ENCODE measurements around the gene SLC22A23.
"Not testable (repeated sequence)": the region's sequence is repeated elsewhere in the genome, so short reads cannot be mapped to it uniquely, and the experiment has no call there.

Gene SLC22A23

GRCh38 chr6:3244003-3244831, 212.6 kb downstream of the SLC22A23 start:
- DNase-seq (ENCODE audit: low read depth in 2 of 2): no peak

- DNase-seq (ENCODE audit: low read depth in 2 of 2): no peak
These were observed 214.1 kb downstream of the SLC22A23 start for GRCh38 chr6:3242768-3243167.

GRCh38 chr6:3241745-3242144, 215.1 kb downstream of the SLC22A23 start:
- DNase-seq (ENCODE audit: low read depth in 2 of 2): not testable (repeated sequence)

- DNase-seq (ENCODE audit: low read depth in 2 of 2): no peak
These were observed 216.3 kb downstream of the SLC22A23 start for GRCh38 chr6:3240595-3240994.

- no peak for DNase-seq (ENCODE audit: low read depth in 2 of 2)
These were observed 217.6 kb downstream of the SLC22A23 start for GRCh38 chr6:3239110-3239830.

GRCh38 chr6:3237761-3238662, 218.8 kb downstream of the SLC22A23 start:
- no peak for DNase-seq (ENCODE audit: low read depth in 2 of 2)

- DNase-seq (ENCODE audit: low read depth in 2 of 2): no peak
These were observed 220.8 kb downstream of the SLC22A23 start for GRCh38 chr6:3236005-3236404.

- no peak for DNase-seq (ENCODE audit: low read depth in 2 of 2)
These were observed 221.4 kb downstream of the SLC22A23 start for GRCh38 chr6:3235486-3235885.

GRCh38 chr6:3233904-3234303, 222.9 kb downstream of the SLC22A23 start:
- no peak for DNase-seq (ENCODE audit: low read depth in 2 of 2)

GRCh38 chr6:3233321-3233720, 223.5 kb downstream of the SLC22A23 start:
- no peak for DNase-seq (ENCODE audit: low read depth in 2 of 2)

GRCh38 chr6:3232017-3232945, 224.6 kb downstream of the SLC22A23 start:
- no peak for DNase-seq (ENCODE audit: low read depth in 2 of 2)

GRCh38 chr6:3231247-3232016, 225.4 kb downstream of the SLC22A23 start:
- peak; percentile 60 to 70 for DNase-seq (ENCODE audit: low read depth in 2 of 2)

GRCh38 chr6:3230900-3231246, 226.0 kb downstream of the SLC22A23 start:
- peak in 1 of 2 experiments; percentile 31 for DNase-seq (ENCODE audit: low read depth in 2 of 2)

GRCh38 chr6:3230256-3230882, 226.5 kb downstream of the SLC22A23 start:
- DNase-seq (ENCODE audit: low read depth in 2 of 2): no peak

- DNase-seq (ENCODE audit: low read depth in 2 of 2): no peak
These were observed 227.2 kb downstream of the SLC22A23 start for GRCh38 chr6:3229566-3230178.

GRCh38 chr6:3228771-3229565, 227.9 kb downstream of the SLC22A23 start:
- no peak for DNase-seq (ENCODE audit: low read depth in 2 of 2)

- DNase-seq (ENCODE audit: low read depth in 2 of 2): no peak
These were observed 228.7 kb downstream of the SLC22A23 start for GRCh38 chr6:3228046-3228671.

Data from fibroblast of skin of left quadriceps (primary cell).